IPS-18c (cell line): ENCODE results near the gene POLR2C.

ENCODE experiments used
- H3K4me3 ChIP-seq: 2 replicates; pipeline ENCODE4 v1.7.0; 2013; ENCODE audit warnings: low read depth, mild to moderate bottlenecking, low read length, moderate library complexity; ENCODE audit not compliant: insufficient read depth
- H3K9me3 ChIP-seq: one replicate; pipeline ENCODE4 v1.6.1; 2013; ENCODE audit warnings: mild to moderate bottlenecking, low read length, moderate library complexity; ENCODE audit not compliant: control insufficient read depth, insufficient read depth

Gene POLR2C

GRCh38 chr16:57509231-57509923 lies 46.9 kb downstream of the POLR2C start:
- H3K9me3 ChIP-seq = no peaks in the 10 kb centered on the region
- no peak overlapping the region for H3K4me3 ChIP-seq

- H3K4me3 ChIP-seq = no peak overlapping the region
- H3K9me3 ChIP-seq = no peaks in the 10 kb centered on the region
Observed at GRCh38 chr16:57510016-57510871, 47.8 kb downstream of the POLR2C start.

GRCh38 chr16:57512296-57513001 lies 50.0 kb downstream of the POLR2C start:
- Histone ChIP-seq H3K9me3 (no peaks in the 10 kb centered on the region), H3K4me3 (no peak overlapping the region)

GRCh38 chr16:57513371-57514102 lies 51.1 kb downstream of the POLR2C start:
- Histone ChIP-seq H3K4me3 (no peak overlapping the region), H3K9me3 (no peaks in the 10 kb centered on the region)

GRCh38 chr16:57514371-57514770 lies 51.9 kb downstream of the POLR2C start:
- Histone ChIP-seq H3K4me3 (no peak overlapping the region), H3K9me3 (no peaks in the 10 kb centered on the region)

- Histone ChIP-seq H3K9me3 (no peaks in the 10 kb centered on the region), H3K4me3 (no peak overlapping the region)
Observed at GRCh38 chr16:57514791-57515600, 52.5 kb downstream of the POLR2C start.

- Histone ChIP-seq H3K9me3 (no peaks in the 10 kb centered on the region), H3K4me3 (no peak overlapping the region)
Observed at GRCh38 chr16:57516176-57516725, 53.8 kb downstream of the POLR2C start.

GRCh38 chr16:57516773-57517172 lies 54.3 kb downstream of the POLR2C start:
- H3K4me3 ChIP-seq = no peak overlapping the region
- H3K9me3 ChIP-seq = no peaks in the 10 kb centered on the region

- Histone ChIP-seq H3K4me3 (no peak overlapping the region), H3K9me3 (no peaks in the 10 kb centered on the region)
Observed at GRCh38 chr16:57517397-57518367, 55.2 kb downstream of the POLR2C start.

- no peak overlapping the region for H3K4me3 ChIP-seq
Observed at GRCh38 chr16:57518520-57518919, 56.0 kb downstream of the POLR2C start.

GRCh38 chr16:57518922-57519321 lies 56.4 kb downstream of the POLR2C start:
- no peak overlapping the region for H3K4me3 ChIP-seq
- H3K9me3 ChIP-seq = no peaks in the 10 kb centered on the region

More at GRCh38 chr16:57518520-57518919, 56.0 kb downstream of the POLR2C start:
- no peaks in the 10 kb centered on the region for H3K9me3 ChIP-seq

GRCh38 chr16:57519796-57520360 lies 57.4 kb downstream of the POLR2C start:
- Histone ChIP-seq H3K4me3 (no peak overlapping the region), H3K9me3 (no peaks in the 10 kb centered on the region)
